ENCODE results near the gene YTHDF1.

GRCh38 chr20:63234693-63235398 is 18.9 kb upstream of the YTHDF1 start:
- peak; percentile 40; the same call in 1 of the 2 replicates for TF ChIP-seq CTCF (IDR thresholded peaks at IDR 0.05; ENCODE audit: low read length)
- TF ChIP-seq EZH2 (IDR thresholded peaks at IDR 0.05; ENCODE audit: borderline replicate concordance, low read length), result no peak
